A549 (cell line): Measurements from ENCODE around the gene ACCSL.

Experiments used
- CHD2 ChIP-seq: fragments of 150-350 bp; IDR thresholded peaks from 2 replicates; pipeline ENCODE4 v1.6.1; 2014; ENCODE audit warnings: low read length; ENCODE audit not compliant: partially characterized antibody
- EP300 ChIP-seq, 2 experiments: fragments of >200 bp; sonication (Bioruptor Twin); formaldehyde crosslinking; IDR thresholded peaks; 2 replicates in 1 of 2; 3 replicates in 1 of 2; pipeline ENCODE4 v1.6.1; 2016 to 2017
- JUNB ChIP-seq: fragments of >200 bp; sonication (Bioruptor Twin); formaldehyde crosslinking; IDR thresholded peaks from 2 replicates; pipeline ENCODE4 v1.6.1; 2016
- NR3C1 ChIP-seq: fragments of >200 bp; sonication (Bioruptor Twin); formaldehyde crosslinking; IDR thresholded peaks from 3 replicates; pipeline ENCODE4 v1.6.1; 2017
- RCOR1 ChIP-seq: fragments of 150-350 bp; IDR thresholded peaks from 2 replicates; pipeline ENCODE4 v1.6.1; 2014; ENCODE audit warnings: antibody characterized with exemption, low read length, low read depth
- RFX5 ChIP-seq: fragments of 450-650 bp; IDR thresholded peaks from 2 replicates; pipeline ENCODE4 v1.7.1; 2014; ENCODE audit warnings: antibody characterized with exemption, mild to moderate bottlenecking, moderate library complexity
- RNF2 ChIP-seq: fragments of 200-600 bp; sonication (generic); IDR thresholded peaks from 2 replicates; pipeline ENCODE4 v1.6.1; 2016; ENCODE audit warnings: low read depth, mild to moderate bottlenecking, antibody characterized with exemption, moderate library complexity, borderline replicate concordance
- TF ChIP-seq, protein P1 (sequence below): fragments of >200 bp; sonication (Bioruptor Twin); formaldehyde crosslinking; IDR thresholded peaks from 3 replicates; pipeline ENCODE4 v1.5.1; 2016

DNA sequence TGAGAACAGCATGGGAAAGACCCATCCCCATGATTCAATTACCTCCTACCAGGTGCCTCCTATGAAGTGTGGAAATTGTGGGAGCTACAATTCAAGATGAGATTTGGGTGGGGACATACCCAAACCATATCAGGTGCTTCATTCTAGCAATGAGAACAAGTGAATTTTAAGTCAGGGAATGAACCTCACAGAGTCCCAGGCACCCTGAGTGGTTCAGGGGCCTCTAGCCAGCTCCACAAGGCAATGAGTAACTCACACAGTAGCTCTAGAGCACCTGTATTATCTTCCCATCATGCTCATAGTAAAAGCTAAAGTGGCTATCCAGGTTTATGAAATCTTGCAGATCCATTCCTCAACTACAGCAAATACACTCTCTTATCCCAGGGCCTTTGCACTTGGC, 13.1 kb upstream of the ACCSL start:
- no peak for TF ChIP-seq RNF2
- TF ChIP-seq RFX5: no peak
- TF ChIP-seq NR3C1: no peak
- no peak for TF ChIP-seq CHD2
- no peak for TF ChIP-seq JUNB
- TF ChIP-seq EP300 (IDR thresholded peaks at IDR 0.05): no peak
- TF ChIP-seq, protein P1, sequence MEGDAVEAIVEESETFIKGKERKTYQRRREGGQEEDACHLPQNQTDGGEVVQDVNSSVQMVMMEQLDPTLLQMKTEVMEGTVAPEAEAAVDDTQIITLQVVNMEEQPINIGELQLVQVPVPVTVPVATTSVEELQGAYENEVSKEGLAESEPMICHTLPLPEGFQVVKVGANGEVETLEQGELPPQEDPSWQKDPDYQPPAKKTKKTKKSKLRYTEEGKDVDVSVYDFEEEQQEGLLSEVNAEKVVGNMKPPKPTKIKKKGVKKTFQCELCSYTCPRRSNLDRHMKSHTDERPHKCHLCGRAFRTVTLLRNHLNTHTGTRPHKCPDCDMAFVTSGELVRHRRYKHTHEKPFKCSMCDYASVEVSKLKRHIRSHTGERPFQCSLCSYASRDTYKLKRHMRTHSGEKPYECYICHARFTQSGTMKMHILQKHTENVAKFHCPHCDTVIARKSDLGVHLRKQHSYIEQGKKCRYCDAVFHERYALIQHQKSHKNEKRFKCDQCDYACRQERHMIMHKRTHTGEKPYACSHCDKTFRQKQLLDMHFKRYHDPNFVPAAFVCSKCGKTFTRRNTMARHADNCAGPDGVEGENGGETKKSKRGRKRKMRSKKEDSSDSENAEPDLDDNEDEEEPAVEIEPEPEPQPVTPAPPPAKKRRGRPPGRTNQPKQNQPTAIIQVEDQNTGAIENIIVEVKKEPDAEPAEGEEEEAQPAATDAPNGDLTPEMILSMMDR: no peak
- TF ChIP-seq RCOR1: no peak
